Ovary (tissue), 3 donors: ENCODE measurements around the gene MMP7.

Experiments used
- CTCF ChIP-seq, 3 donors: fragments of 450-650 bp in 2 of 3; fragments of 200-600 bp in 1 of 3; IDR thresholded peaks; one replicate each; pipeline versions ENCODE4 v1.5.1 to v1.8.0; 2016 to 2022; ENCODE audit warnings: antibody characterized with exemption in 3 of 3, mild to moderate bottlenecking in 1 of 3
- EP300 ChIP-seq: sonication (generic); formaldehyde crosslinking; IDR thresholded peaks from one replicate; pipeline ENCODE4 v1.6.1; 2017; ENCODE audit warnings: antibody characterized with exemption
- POLR2A ChIP-seq: fragments of 450-650 bp; IDR thresholded peaks from one replicate; pipeline ENCODE4 v1.6.1; 2017; ENCODE audit warnings: antibody characterized with exemption, mild to moderate bottlenecking, moderate library complexity
- donor health status: DM: no; HTN: no; CAD: no.

- TF ChIP-seq CTCF (IDR thresholded peaks at IDR 0.05) (no peak), POLR2A (no peak), EP300 (no peak)
Observed at GRCh38 chr11:102471474-102471873, 59.1 kb downstream of the MMP7 start.
